AML-193 (cell line): ENCODE measurements around the gene NPNT.
"Not testable (repeated sequence)": the region's sequence is repeated elsewhere in the genome, so short reads cannot be mapped to it uniquely, and the experiment has no call there.

ENCODE experiments used
- DNase-seq, 2 experiments: peaks; one replicate each; lab custom pipeline; 2025; lab: John Stamatoyannopoulos, UW

The NPNT gene

GRCh38 chr4:105894660-105895582 is at the start of gene NPNT:
TSS of gene NPNT (plus strand) at chr4:105895471. CDS start at chr4:105895653, 182 bp downstream.
- no peak for DNase-seq

- no peak for DNase-seq
Observed at GRCh38 chr4:105845559-105845958, 49.7 kb upstream of the NPNT start.

DNA sequence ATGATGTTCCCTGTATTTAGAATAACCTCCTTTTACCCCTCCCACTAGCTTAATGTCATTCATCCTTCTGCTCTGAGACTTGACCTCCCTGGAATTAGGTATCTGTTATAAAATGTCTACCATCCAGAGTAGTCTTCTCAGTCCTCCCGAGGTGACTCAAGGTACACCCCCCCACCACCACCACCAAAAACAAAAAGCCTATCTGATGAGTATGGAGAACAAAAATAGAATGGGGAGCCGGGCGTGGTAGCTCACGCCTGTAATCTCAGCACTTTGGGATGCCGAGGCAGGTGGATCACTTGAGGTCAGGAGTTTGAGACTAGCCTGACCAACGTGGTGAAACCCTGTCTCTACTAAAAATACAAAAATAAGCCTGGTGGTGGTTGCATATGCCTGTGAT is 46.9 kb upstream of the NPNT start:
- not testable (repeated sequence) for DNase-seq

GRCh38 chr4:105851196-105851595 is 44.1 kb upstream of the NPNT start:
- DNase-seq: no peak

GRCh38 chr4:105852230-105852629 is 43.0 kb upstream of the NPNT start:
- DNase-seq: not testable (repeated sequence)

- DNase-seq: no peak
Observed at GRCh38 chr4:105858466-105859040, 36.7 kb upstream of the NPNT start.

DNA sequence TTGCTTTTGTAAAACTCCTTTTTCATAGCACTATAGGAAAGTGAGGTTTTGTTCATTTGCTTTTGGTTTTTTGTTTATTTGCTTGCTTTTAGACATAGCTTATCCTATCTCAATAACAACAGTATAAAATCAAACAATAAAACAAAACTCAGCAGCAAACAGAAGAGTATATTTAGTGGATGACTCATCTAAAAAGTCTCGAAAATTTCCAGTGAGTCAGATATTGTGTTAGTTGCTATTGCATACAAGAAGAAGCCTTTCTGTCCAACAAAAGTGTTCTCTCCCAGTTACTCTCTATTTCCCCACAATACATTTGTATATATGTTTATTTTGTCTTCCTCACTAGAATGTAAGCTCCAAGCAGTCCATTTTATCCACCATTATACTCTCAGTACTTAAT is 36.0 kb upstream of the NPNT start:
- DNase-seq: no peak

DNA sequence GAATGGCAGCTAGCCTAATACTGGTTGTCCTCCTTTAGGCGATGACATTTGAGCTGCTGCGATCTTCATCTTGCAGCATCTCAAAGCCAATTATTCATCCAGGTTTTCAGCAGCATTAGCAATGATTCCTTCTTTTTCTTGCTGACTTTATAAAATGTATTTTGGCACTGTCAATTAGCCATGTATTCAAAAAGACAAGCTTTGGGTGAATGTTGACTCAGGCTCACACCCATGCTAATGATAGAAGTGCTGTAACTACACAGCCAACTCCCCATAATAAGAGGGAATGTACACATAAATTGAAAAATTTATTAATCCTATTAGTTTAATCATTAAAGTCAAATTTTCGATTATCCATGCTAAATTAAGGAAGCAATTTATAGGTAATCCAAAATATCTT is 24.3 kb upstream of the NPNT start:
- DNase-seq: no peak

DNA sequence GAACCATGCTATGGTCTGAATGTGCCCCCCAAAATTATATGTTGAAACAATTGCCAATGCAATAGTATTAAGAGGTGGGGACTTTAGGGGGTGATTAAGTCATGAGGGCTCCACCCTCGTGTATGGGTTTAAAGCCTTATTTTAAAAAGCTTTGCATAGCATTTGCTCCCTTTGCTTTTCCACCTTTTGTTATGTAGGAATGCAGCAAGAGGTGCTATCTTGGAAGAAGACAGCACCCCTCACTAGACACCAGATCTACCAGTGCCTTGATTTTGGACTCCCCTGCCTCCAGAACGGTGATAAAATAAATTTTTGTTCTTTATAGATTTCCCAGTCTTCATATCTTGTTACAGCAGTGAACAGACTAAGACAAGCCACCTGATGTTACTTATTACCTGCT is 23.3 kb upstream of the NPNT start:
- no peak for DNase-seq

GRCh38 chr4:105875233-105875632 is 20.0 kb upstream of the NPNT start:
- DNase-seq: no peak

- DNase-seq: no peak
Observed at GRCh38 chr4:105878668-105879067, 16.6 kb upstream of the NPNT start.

DNA sequence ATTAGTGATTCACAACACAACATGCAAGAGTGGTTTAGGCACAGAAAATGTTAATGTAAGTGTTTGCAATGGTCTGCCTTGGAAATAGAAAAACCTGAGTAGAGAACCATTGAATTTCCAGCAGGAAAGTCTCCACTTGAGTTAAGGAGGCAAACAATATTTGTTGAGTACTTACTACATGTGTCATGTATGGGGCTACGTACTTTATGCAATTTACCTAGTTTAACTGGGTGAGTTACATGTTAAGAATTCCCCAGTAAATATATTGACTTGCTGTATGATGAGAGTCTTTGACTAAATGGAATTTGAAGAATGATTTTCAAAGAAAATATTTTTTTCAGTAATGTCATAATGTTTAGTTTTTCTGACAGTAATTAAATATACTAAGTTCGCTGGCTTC is 7.8 kb upstream of the NPNT start:
- no peak for DNase-seq

- no peak for DNase-seq
Observed at GRCh38 chr4:105895583-105896460, 551 bp downstream of the NPNT start.

- DNase-seq: no peak
Observed at GRCh38 chr4:105896461-105896942, 1.2 kb downstream of the NPNT start.

GRCh38 chr4:105896984-105897775 is 1.9 kb downstream of the NPNT start:
- no peak for DNase-seq

DNA sequence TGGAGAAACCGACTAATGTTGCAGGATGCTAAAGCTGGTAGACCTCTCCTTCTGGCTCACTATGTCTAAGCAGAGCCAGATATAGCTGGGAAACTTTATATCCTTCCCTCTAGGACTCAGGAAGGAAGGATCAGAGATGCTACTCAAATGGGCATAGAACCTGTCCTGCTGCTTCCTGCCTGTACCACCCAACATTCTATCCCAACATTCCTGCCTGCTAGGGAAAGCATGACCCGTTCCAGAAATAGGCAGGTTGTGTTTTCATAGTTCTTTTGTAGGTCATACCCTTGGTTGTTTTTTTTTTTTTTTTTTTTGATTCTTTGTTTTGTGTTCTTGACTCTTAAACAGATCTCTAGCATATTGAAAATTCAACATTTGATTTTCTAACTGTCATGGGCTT is 5.3 kb downstream of the NPNT start:
- DNase-seq: no peak

DNA sequence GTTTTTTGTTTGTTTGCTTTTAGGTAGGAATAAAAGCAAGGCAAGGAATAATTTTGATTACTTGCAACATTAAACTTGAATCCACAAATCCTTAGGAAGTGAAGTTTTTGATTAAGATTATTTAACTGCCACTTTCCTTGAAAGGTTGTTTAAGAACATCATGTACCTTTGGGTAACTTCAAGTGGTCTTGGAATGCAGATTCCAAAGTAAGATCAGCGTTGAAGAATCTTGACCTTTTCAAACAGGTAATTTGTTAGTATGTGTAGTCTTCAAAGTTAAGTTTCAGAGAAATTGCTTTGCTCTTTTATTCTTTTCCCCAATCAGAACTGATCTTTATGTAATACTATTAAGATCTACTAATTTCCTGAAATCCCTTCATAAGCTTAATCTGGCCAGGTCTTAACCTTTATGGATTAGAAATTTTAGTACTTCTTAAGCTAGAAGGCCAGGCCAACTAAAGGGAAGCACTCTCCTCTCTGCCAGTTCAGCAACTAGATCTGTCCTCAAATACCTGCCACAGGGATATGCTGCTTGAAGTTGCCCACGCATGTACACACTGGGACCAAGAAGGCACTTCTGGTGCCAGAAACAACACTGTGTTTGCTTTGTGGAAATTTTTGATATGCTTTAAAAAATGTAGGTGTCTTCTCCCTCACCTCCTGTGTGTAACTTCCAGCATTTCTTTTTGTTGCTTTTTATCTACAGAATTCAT is 7.4 kb downstream of the NPNT start:
- DNase-seq: no peak

- no peak for DNase-seq
Observed at GRCh38 chr4:105909787-105910281, 14.6 kb downstream of the NPNT start.

DNA sequence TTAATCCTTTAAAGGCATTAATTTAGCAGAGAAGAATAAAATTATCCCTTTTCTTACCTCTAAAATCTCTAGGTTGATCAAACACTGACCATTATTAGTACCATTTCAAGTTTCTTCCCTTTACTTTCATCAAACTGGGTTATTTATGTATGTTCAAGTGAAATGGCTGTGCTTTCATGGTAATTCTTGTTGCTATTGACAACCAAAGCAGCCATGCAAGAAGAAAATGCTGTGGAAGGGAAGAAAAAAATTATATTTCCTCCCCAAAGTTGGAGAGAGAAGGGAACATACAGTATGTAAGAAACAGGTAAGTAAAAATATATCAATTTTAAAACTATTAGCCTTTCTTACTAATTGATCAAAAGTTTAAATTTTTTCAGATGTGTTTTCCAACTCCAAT is 16.2 kb downstream of the NPNT start:
- DNase-seq: no peak

- no peak for DNase-seq
Observed at GRCh38 chr4:105912633-105913032, 17.4 kb downstream of the NPNT start.
